Small intestine (tissue), 16 donors: ENCODE measurements around the gene CEP78. TPM values are rescaled to one million over a fixed set of nuclear protein-coding genes. Genes with fewer than 3 reads are reported as not detected.
"Not testable (repeated sequence)": the region's sequence is repeated elsewhere in the genome, so short reads cannot be mapped to it uniquely, and the experiment has no call there.

Experiments
- DNase-seq, 2 donors: peaks; one replicate each; pipeline versions ENCODE4 v3.0.0 to v3.0.0-alpha.2; 2013
- FAIRE-seq: peaks from 2 replicates; lab custom pipeline; 2012; peaks lifted over from hg19 to GRCh38; lab: Jason Lieb, UNC
- H3K27ac ChIP-seq, 3 donors: one replicate each; pipeline ENCODE4 v1.5.1; 2013; ENCODE audit warnings: low read length in 2 of 3, mild to moderate bottlenecking in 2 of 3, control low read depth in 1 of 3, inconsistent platforms in 1 of 3, low read depth in 1 of 3, moderate library complexity in 1 of 3
- H3K27me3 ChIP-seq, 3 donors: one replicate each; pipeline ENCODE4 v1.6.1; 2013; ENCODE audit warnings: low read length in 3 of 3, inconsistent platforms in 1 of 3; ENCODE audit not compliant: control insufficient read depth in 3 of 3, insufficient read depth in 3 of 3
- H3K36me3 ChIP-seq, 3 donors: one replicate each; pipeline ENCODE4 v1.6.1; 2013; ENCODE audit warnings: low read length in 3 of 3, inconsistent platforms in 1 of 3, low read depth in 1 of 3, mild to moderate bottlenecking in 1 of 3, moderate library complexity in 1 of 3; ENCODE audit not compliant: control insufficient read depth in 3 of 3, insufficient read depth in 2 of 3
- H3K4me1 ChIP-seq, 3 donors: one replicate each; pipeline ENCODE4 v1.6.1; 2013; ENCODE audit warnings: low read length in 2 of 3, inconsistent platforms in 1 of 3, low read depth in 1 of 3, mild to moderate bottlenecking in 1 of 3, moderate library complexity in 1 of 3; ENCODE audit not compliant: control insufficient read depth in 3 of 3, insufficient read depth in 2 of 3
- H3K4me3 ChIP-seq, 3 donors: one replicate each; pipeline ENCODE4 v1.5.1; 2013; ENCODE audit warnings: low read length in 3 of 3, control low read depth in 1 of 3, inconsistent platforms in 1 of 3, low read depth in 1 of 3, mild to moderate bottlenecking in 1 of 3, moderate library complexity in 1 of 3
- H3K9me3 ChIP-seq, 2 donors: one replicate each; pipeline ENCODE4 v1.6.1; 2013; ENCODE audit warnings: low read depth in 1 of 2, low read length in 1 of 2; ENCODE audit not compliant: control insufficient read depth in 2 of 2, insufficient read depth in 1 of 2
- WGBS, 3 donors: extraction: QIAGEN DNeasy Blood & Tissue Kit; methylation state at CpG; one replicate each; pipeline ENCODE4 v1.1.7; 2013; 5-methylcytosine and 5-hydroxymethylcytosine counted together
- long read RNA-seq, 10 donors: transcript quantifications; one replicate each; lab custom pipeline, GENCODE V29; 2026
- polyA plus RNA-seq, 4 donors: library from polyadenylated mRNA; stranded (reverse) in 3 of 4; unstranded in 1 of 4; fragments of 200-250 nt in 3 of 4; fragments of 120-200 nt in 1 of 4; gene quantifications; one replicate each; pipeline versions ENCODE4 v1.2.1 to v1.2.3, GENCODE V29; 2013
- donor health status: healthy with polysubstance abuse.
- donor health status: control.
- donor health status: control.
- donor health status: Bipolar disorder and iron deficiency.
- donor health status: healthy.

The CEP78 gene
- 10 to 100 TPM in 1 of 4 donors, 1 to 10 TPM in 2, under 1 TPM in 1; 0.81 to 14.9 (median 5.7) TPM for polyA plus RNA-seq
- long read RNA-seq, donor 1, partial matches to known transcripts: 6 of 9 reads
- long read RNA-seq, donor 1, other reads (novel, unspliced or antisense): 0 of 9 reads
- long read RNA-seq, donor 2: 0 reads
- long read RNA-seq, donor 3, partial matches to known transcripts: 0 of 2 reads
- long read RNA-seq, donor 3, other reads (novel, unspliced or antisense): 0 of 2 reads
- long read RNA-seq, donor 4: 0 reads
- long read RNA-seq, donor 5: 0 reads
- long read RNA-seq, donor 6: 0 reads
- long read RNA-seq, donor 7, partial matches to known transcripts: 0 of 2 reads
- long read RNA-seq, donor 7, other reads (novel, unspliced or antisense): 0 of 2 reads
- long read RNA-seq, donor 8: 0 reads
- long read RNA-seq, donor 9: 0 reads
- long read RNA-seq, donor 10, partial matches to known transcripts: 0 of 1 reads
- long read RNA-seq, donor 10, other reads (novel, unspliced or antisense): 0 of 1 reads

- Histone ChIP-seq H3K27me3 (no peaks in the 10 kb centered on the region), H3K9me3 (no peaks in the 10 kb centered on the region), H3K36me3 (peaks cover 0 to 2% (median 0%) of the 10 kb centered on the region in 3 donors), H3K4me1 (no peaks in the 10 kb centered on the region), H3K27ac (peak within 1 kb of the TSS; percentile 75 to 89 (median 86)), H3K4me3 (peak within 1 kb of the TSS; percentile 77 to 93 (median 91))
- DNase-seq (peak; percentile 93 to 97), FAIRE-seq (no peak)
- 0% methylated on average over 86 to 87 of the region's 87 CpGs for WGBS, 3 donors
These were observed at the start of gene CEP78 for GRCh38 chr9:78235762-78236550. Gene CEP78 (plus strand): TSS chr9:78236075. CDS start chr9:78236351, 276 bp downstream.

- 80 to 89% (median 81%) methylated on average over 5 of the region's 5 CpGs for WGBS, 3 donors
- Histone ChIP-seq H3K27ac (no peak overlapping the region), H3K36me3 (no peaks in the 10 kb centered on the region), H3K4me3 (no peak overlapping the region), H3K4me1 (no peaks in the 10 kb centered on the region), H3K27me3 (no peaks in the 10 kb centered on the region), H3K9me3 (no peaks in the 10 kb centered on the region)
- no peak for DNase-seq
- peak; percentile 23 for FAIRE-seq
These were observed 48.0 kb upstream of the CEP78 start for GRCh38 chr9:78187763-78188484.

GRCh38 chr9:78188594-78188993, 47.3 kb upstream of the CEP78 start:
- Histone ChIP-seq H3K27ac (no peak overlapping the region), H3K9me3 (no peaks in the 10 kb centered on the region), H3K4me3 (no peak overlapping the region), H3K4me1 (no peaks in the 10 kb centered on the region), H3K36me3 (no peaks in the 10 kb centered on the region), H3K27me3 (no peaks in the 10 kb centered on the region)
- WGBS, 3 donors: 71 to 93% (median 75%) methylated on average over 1 of the region's 1 CpG
- DNase-seq: no peak
- FAIRE-seq: no peak

- Histone ChIP-seq H3K36me3 (no peaks in the 10 kb centered on the region), H3K4me3 (no peak overlapping the region), H3K9me3 (no peaks in the 10 kb centered on the region), H3K27me3 (no peaks in the 10 kb centered on the region), H3K4me1 (no peaks in the 10 kb centered on the region), H3K27ac (no peak overlapping the region)
- WGBS, 3 donors: 87% methylated on average over 5 of the region's 5 CpGs
- no peak for FAIRE-seq
- no peak for DNase-seq
These were observed 46.9 kb upstream of the CEP78 start for GRCh38 chr9:78189001-78189400.

- Histone ChIP-seq H3K36me3 (no peaks in the 10 kb centered on the region), H3K4me1 (no peaks in the 10 kb centered on the region), H3K27me3 (no peaks in the 10 kb centered on the region), H3K9me3 (no peaks in the 10 kb centered on the region), H3K4me3 (no peak overlapping the region), H3K27ac (no peak overlapping the region)
- FAIRE-seq (no peak), DNase-seq (no peak)
- WGBS, 3 donors: 78 to 81% (median 79%) methylated on average over 5 of the region's 5 CpGs
These were observed 46.4 kb upstream of the CEP78 start for GRCh38 chr9:78189461-78189860.

- Histone ChIP-seq H3K36me3 (no peaks in the 10 kb centered on the region), H3K4me3 (no peak overlapping the region), H3K27ac (no peak overlapping the region), H3K9me3 (no peaks in the 10 kb centered on the region), H3K4me1 (no peaks in the 10 kb centered on the region), H3K27me3 (no peaks in the 10 kb centered on the region)
- FAIRE-seq: no peak
- no peak for DNase-seq
These were observed 43.9 kb upstream of the CEP78 start for GRCh38 chr9:78191931-78192330.

GRCh38 chr9:78196258-78196657, 39.6 kb upstream of the CEP78 start:
- H3K36me3 ChIP-seq: no peaks in the 10 kb centered on the region
- WGBS, 3 donors: 76 to 93% (median 89%) methylated on average over 1 of the region's 1 CpG
- no peak overlapping the region for H3K4me3 ChIP-seq
- H3K27me3 ChIP-seq: peaks cover 0 to 2% (median 0%) of the 10 kb centered on the region in 3 donors
- no peak for FAIRE-seq
- H3K4me1 ChIP-seq: no peaks in the 10 kb centered on the region
- H3K9me3 ChIP-seq: no peaks in the 10 kb centered on the region
- DNase-seq: no peak
- no peak overlapping the region for H3K27ac ChIP-seq

GRCh38 chr9:78201158-78201777, 34.6 kb upstream of the CEP78 start:
- not testable (repeated sequence) for H3K9me3 ChIP-seq, H3K4me3 ChIP-seq, FAIRE-seq, H3K27me3 ChIP-seq, H3K36me3 ChIP-seq, H3K27ac ChIP-seq, H3K4me1 ChIP-seq
- DNase-seq: peak; percentile 8 to 22
- 36 to 52% (median 41%) methylated on average over 16 of the region's 16 CpGs for WGBS, 3 donors
